Choroid plexus epithelial cell (primary cell): ENCODE measurements around the gene ABCD2.

Experiments used
- DNase-seq: peaks from one replicate; pipeline ENCODE4 v3.0.0-alpha.2; 2010; ENCODE audit warnings: low read depth
- H3K4me3 ChIP-seq: 2 replicates; pipeline ENCODE4 v1.5.1; 2011; ENCODE audit warnings: low read depth, mild to moderate bottlenecking, control low read depth, low read length, moderate library complexity
- TF ChIP-seq, protein P1 (sequence below): conservative IDR thresholded peaks from 2 replicates; pipeline ENCODE4 v1.5.1; 2011; ENCODE audit warnings: low read depth, mild to moderate bottlenecking, control low read depth, inconsistent platforms, low read length, moderate library complexity

The ABCD2 gene

DNA sequence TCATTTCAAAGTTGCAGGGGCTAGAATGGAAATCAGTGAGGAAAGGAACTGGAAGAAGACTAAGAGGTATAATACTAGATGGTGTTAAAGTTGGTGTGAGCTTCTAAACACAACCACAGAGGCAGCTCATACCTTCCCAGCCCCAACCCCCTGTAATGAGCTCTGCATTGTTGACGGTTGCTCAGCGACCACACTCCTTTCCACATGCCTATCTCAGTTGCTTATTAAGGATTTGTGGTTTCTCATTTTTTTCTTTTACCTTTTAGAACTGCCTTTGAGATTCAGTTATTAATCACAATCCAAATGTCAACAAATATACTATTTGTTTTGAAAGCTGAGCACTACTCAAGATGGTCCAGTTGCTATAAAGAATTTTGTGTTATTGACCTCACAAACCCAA lies 114.6 kb downstream of the ABCD2 start:
- no peak overlapping the region for H3K4me3 ChIP-seq
- TF ChIP-seq, protein P1, sequence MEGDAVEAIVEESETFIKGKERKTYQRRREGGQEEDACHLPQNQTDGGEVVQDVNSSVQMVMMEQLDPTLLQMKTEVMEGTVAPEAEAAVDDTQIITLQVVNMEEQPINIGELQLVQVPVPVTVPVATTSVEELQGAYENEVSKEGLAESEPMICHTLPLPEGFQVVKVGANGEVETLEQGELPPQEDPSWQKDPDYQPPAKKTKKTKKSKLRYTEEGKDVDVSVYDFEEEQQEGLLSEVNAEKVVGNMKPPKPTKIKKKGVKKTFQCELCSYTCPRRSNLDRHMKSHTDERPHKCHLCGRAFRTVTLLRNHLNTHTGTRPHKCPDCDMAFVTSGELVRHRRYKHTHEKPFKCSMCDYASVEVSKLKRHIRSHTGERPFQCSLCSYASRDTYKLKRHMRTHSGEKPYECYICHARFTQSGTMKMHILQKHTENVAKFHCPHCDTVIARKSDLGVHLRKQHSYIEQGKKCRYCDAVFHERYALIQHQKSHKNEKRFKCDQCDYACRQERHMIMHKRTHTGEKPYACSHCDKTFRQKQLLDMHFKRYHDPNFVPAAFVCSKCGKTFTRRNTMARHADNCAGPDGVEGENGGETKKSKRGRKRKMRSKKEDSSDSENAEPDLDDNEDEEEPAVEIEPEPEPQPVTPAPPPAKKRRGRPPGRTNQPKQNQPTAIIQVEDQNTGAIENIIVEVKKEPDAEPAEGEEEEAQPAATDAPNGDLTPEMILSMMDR: no peak
- DNase-seq: peak; percentile 31

DNA sequence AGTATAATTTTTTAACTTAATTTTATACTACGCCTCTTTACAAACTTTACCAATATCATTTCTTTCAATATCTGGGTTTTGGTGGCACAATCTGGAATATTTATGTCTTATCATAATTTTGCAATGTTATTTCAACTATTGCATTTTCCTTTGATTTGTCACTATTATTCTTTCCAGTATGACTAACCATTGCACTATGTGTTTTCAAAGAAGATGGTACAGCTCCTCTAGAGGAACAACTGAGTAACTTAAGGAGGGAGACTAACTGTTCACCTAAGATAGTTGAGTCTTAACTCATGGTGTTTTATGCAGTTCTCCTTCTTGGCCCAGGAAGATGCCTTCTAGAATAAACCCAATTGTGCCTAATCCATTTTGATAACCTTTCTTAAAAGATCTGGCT lies 116.2 kb downstream of the ABCD2 start:
- peak; percentile 55 for DNase-seq
- no peak overlapping the region for H3K4me3 ChIP-seq
- TF ChIP-seq, protein P1: no peak

DNA sequence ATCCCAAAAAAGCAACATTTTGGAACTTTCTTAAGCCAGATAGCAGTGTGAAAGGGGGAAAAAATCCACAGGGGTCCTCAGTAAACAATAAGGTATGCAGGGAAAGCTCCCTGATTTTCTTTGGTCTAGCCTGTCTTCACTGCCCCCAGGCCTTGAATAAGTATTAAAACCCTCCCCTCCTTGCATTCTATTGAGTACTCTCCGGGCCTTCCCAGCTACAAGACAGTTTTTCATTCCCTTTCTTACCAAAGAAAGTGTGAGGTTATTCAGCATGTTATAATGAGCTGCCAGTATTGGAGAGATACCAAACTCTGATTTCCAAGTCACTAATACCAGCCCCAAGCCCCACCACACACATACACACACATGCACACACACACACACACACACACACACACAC lies 116.9 kb downstream of the ABCD2 start:
- H3K4me3 ChIP-seq: no peak overlapping the region
- TF ChIP-seq, protein P1: no peak
- no peak for DNase-seq
